A549 treated with dexamethasone at 1 μM for 4 hours (cell line): ENCODE data around the gene TSPAN3. TPM values are rescaled to one million over a fixed set of nuclear protein-coding genes. Genes with fewer than 3 reads are reported as not detected.

Experiments
- total RNA-seq: library from RNA; stranded (reverse); fragments of 200-300 nt; extraction: Qiagen RNA extraction; gene quantifications from 5 replicates; pipeline ENCODE4 v1.2.3, GENCODE V29; 2022

Gene TSPAN3
- total RNA-seq, result 350 to 497 TPM (median 477 TPM) in 5 replicates

DNA sequence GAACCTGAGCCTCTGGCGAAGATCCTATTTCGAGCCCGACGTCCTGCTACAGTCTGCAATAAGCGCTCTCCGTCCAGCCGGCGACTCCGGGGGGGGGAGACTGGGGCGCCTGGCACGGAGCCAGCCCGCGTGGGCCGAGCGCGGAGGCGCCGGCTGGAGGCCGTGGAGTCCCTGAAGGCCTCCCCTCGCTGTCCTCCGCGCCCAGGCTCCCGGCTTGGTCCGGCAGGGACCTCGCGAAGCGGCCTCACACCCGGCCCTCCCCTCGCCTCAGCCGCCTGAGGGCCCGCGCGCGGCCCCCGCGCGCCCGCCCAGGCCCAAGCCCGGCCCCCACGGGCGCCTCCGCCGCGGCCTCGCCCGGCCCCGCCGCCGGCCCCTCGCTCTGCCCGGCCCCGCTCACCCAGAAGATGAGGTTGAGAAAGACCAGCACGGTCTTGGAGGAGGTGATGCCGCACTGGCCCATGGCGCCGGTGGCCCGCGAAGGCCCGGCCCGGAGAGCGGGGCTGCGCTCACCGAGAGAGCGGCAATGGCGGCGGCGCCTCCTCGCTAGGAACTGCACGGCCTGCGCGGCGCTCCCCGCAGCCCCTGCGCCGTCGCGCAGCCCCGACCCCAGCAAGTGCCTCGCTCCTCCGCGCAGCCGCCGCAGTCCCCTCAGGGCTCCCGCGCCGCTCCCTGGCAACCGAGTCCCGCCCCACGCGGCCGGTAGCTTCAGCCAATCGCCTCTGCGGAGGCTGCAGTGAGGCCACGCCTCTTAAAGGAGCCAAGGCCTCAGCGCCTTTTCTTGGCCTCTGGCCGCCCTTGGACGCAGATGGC lies at the start of gene TSPAN3:
TSPAN3 (minus strand) TSS at position 615 of the 810 bp plus-strand sequence; CDS start at position 460, 155 bp downstream.

GRCh38 chr15:76994971-76995945 lies 75.7 kb downstream of the TSPAN3 start, which contains the start of gene PSTPIP1:
PSTPIP1 (plus strand) TSS chr15:76995126; CDS start chr15:76995574, 448 bp downstream.

Other genes starting within 250 kb of the TSPAN3 start
- gene SCAPER, start 165.8 kb downstream of the TSPAN3 start, total RNA-seq, result 2.6 to 5.1 TPM (median 3.6 TPM) in 5 replicates
- gene RCN2, start 139.4 kb downstream of the TSPAN3 start, total RNA-seq, result 57.8 to 67.7 TPM (median 58.8 TPM) in 5 replicates
- 0.21 to 0.43 TPM (median 0.25 TPM) in 5 replicates for gene PSTPIP1, start 76.0 kb downstream of the TSPAN3 start, total RNA-seq